Measurements from ENCODE around the gene IGF2BP2.
A peak's percentile ranks its signal among the peaks of the same experiment; 100 is the strongest.
"Not testable (repeated sequence)": the region's sequence is repeated elsewhere in the genome, so short reads cannot be mapped to it uniquely, and the experiment has no call there.

The IGF2BP2 gene

GRCh38 chr3:185657211-185657610 is 167.6 kb downstream of the IGF2BP2 start:
- DNase-seq = no peak
- intact Hi-C loops (cut with DNase I) = no loop called here

DNA sequence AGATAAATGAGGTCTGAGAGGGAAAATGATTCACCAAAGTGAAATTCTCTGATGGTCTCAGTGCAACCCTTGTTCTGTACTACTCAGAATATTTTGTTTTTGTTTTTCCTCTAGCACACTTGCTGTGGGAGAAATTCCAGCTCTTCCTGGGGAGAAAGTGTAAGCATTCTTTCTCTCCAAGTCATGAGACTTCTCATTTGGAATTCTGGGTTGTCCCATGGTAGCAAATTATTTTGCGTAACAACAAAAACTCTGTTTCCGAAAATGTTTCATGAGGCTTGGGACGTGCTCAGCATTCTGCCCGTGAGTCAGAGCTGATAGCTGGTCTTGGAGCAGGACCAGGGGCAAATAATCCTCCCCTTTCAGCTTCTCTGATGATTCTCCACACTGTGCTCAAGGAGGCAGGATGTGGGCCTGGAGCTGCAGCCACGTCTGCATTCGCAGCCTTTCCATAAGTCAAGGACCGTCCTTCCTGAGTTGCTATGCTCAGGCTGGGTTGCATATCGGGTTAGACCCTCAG is 168.5 kb downstream of the IGF2BP2 start:
- peak in 33 of 42 donors; percentile 11 to 75 (median 44) for DNase-seq
- intact Hi-C loops (cut with DNase I) = no loop called here

GRCh38 chr3:185655426-185656320 is 169.2 kb downstream of the IGF2BP2 start:
- no peak for DNase-seq
- intact Hi-C loops (cut with DNase I) = no loop called here

GRCh38 chr3:185654758-185655145 is 170.1 kb downstream of the IGF2BP2 start:
- intact Hi-C loops (cut with DNase I) = no loop called here
- DNase-seq = no peak

GRCh38 chr3:185653949-185654757 is 170.7 kb downstream of the IGF2BP2 start:
- intact Hi-C loops (cut with DNase I) = no loop called here
- DNase-seq = peak in 1 of 42 donors; percentile 36

DNA sequence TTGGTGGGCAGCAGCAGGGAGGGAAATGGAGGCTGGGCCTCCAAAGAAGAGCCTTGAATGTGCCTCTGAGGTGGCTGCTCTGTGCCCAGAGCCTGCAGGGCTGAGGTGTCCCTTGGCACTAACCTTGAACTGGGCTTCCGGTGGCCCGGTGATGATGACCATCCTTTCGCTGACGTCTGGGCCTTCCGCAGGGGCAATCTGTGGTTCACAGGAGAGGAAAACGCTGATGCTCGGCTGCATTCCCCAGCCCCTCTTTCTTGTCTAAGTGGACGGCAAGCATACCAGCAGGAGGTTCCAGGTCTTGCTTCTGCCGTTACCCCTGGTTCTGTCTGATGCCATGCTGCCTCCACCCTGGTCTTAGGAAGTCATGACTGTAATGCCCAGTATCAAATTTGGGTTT is 172.9 kb downstream of the IGF2BP2 start:
- intact Hi-C loops (cut with DNase I) = no loop called here
- no peak for DNase-seq

DNA sequence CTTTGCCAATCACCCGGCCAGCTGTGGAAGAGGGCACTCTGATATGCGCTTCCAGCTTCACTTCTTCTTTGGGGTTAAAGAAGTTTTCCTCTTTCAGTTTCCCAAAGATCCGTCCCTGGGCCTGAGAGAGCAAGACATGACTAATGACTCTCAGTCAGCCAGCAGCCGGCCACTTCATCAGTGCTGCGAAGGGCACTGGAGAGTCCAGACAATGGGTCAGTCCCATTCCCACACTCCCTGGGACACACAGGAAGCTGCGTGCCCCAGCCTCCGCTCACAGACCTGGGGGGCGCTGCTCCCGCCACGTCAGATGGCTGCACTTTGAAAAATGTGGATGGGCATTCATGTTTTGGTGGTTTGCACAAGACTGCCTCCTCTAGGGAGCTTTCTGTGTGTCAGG is 175.4 kb downstream of the IGF2BP2 start:
- intact Hi-C loops (cut with DNase I) = no loop called here

DNA sequence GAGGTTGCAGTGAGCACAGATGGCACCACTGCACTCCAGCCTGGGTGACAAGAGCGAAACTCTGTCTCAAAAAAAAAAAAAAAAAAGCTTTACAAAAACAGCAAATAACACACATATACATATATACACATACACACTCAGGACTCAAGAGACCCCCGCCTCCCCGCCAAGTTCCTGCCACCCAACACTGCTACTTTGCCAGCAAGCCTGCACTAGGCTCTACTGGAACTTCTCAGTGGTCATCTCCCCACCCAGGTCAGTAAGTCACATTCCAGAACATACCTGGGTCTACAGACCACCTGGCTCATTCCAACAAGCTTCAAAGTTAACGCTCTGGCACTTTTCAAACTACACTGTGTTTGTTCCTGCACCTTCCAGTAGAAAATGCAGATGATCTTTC is 176.4 kb downstream of the IGF2BP2 start:
- intact Hi-C loops (cut with DNase I) = no loop called here
- no peak for DNase-seq

More for the DNA sequence above, 175.4 kb downstream of the IGF2BP2 start:
- DNase-seq = no peak

GRCh38 chr3:185647880-185648210 is 177.0 kb downstream of the IGF2BP2 start:
- intact Hi-C loops (cut with DNase I) = no loop called here
- DNase-seq = no peak

DNA sequence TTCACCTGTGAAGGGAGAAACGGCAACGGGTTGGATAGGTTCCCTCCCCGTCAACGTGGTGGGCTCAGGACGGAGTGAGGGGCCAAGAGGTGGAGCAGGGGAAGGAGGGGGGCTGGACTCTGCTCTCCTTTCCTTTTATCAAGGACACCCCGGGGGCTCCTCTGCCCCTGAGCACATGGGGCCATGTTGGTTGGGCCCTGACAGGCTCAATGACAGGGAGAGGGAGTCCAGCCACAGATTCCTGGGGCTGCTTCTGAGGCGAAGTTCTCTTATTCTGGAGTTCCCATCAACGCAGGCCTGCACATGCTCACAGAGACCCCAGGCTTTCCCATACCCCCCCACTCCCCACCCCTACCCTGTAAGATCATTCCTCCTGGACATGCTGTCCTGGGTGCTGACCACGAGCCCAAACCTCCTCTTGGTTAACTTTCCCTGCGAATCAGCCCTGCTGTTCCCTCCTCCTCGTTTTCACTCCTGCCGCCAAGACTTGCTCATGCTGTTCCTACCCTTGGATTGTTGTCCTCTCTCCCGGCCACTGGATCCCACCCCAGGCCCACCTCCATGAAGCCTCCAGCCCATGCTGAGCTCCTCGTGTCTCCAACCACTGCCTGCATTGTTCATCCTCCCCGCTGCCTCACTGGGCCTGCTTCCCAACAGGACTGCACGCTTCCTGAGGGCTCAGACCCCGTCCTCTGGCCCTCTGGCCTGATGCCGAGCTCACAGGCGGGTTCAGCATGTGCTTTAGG is 177.5 kb downstream of the IGF2BP2 start:
- intact Hi-C loops (cut with DNase I) = no loop called here
- no peak for DNase-seq

DNA sequence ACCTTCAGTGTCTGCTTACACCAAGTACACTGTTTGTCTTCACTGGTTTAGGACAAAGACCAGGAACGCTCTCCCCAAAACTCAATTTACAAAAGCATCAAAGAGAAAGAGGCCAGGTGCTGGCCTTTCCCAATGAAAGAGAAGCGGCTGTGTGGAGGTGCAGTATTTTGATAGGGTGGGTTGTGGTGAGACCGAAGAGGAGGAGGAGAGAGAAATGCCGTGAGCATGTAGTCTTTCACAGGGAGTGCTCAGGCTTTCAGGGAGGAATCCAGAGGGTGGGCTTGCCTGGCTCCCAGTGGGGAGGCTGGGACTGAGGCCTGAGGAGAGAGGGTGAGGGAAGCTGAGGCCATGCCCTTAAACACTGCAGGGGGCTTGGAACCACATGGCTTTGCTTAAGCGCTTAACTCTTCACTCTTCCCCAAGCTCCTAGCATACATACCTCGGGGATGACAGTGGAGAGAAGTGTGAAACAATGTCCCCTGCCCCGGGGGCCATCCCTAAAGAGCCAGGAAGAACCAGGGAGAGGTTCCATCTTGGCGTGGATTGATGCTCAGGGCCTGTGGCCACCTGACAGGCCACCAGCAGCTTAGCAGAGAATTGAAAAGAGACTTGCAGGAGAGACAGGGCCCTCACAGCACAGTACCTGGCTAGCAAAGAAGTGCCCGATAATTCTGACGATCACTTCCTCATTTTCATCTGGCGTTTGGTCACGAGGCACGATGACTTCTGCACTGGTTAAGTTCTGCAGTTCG is 178.3 kb downstream of the IGF2BP2 start:
- intact Hi-C loops (cut with DNase I) = no loop called here
- no peak for DNase-seq

DNA sequence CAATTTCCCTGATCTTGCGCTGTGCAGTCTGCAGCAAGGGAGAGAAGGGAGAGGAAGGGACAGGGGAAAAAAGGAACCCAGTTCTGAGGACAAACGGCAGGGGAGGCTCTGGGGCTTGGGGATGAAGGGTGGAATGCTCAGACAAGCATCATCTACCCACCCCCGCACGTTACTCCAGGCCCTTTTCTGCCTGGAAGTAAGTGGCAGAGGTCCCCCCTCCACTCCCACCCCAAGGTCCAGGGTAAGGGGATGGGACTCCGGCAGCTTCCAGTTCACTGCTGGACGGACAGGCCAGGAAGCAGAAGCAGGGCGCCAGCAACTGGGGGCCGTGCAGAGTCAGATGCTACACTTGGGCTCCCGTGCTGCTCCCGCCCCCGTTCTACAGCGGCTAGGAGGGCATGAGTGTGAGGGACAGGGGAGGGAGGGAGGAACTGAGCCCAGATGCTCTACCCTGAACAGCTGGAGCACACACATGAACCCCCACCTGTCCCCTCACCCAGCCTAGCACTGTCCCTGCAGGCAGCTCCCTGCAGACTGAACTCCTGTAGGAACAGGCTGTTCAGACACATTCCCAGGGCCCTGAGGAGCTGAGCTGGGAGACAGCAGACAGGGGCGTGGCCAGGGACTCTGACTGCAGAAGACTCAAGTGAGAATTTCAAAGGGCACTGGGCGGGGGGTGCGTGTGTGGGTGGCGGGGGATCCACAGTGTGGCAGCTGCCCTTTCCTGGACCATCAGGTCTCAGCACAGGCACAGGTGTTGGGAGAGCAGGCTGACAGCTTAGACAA is 179.1 kb downstream of the IGF2BP2 start:
- no peak for DNase-seq
- intact Hi-C loops (cut with DNase I) = no loop called here

- intact Hi-C loops (cut with DNase I); DNase-seq: not testable (repeated sequence)
Measured at GRCh38 chr3:185645191-185645590, 179.7 kb downstream of the IGF2BP2 start.

GRCh38 chr3:185640308-185640707 is 184.5 kb downstream of the IGF2BP2 start:
- no peak for DNase-seq
- intact Hi-C loops (cut with DNase I) = no loop called here

GRCh38 chr3:185639632-185640206 is 185.1 kb downstream of the IGF2BP2 start:
- intact Hi-C loops (cut with DNase I) = no loop called here
- peak in 1 of 42 donors; percentile 1 for DNase-seq

DNA sequence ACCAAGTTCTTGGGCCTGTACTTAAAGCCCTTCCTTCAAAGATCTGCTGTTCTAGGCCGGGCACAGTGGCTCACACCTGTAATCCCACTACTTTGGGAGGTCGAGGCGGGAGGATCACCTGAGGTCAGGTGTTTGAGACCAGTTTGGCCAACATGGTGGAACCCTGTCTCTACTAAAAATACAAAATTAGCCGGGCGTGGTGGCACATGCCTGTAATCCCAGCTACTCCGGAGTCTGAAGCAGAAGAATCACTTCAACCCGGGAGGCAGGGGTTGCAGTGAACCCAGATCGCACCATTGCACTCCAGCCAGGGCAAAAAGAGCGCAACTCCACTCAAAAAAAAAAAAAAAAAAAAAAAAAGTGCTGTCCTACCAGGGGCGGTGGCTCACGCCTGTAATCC is 186.2 kb downstream of the IGF2BP2 start:
- DNase-seq; intact Hi-C loops (cut with DNase I): not testable (repeated sequence)

GRCh38 chr3:185637388-185637787 is 187.5 kb downstream of the IGF2BP2 start:
- intact Hi-C loops (cut with DNase I) = no loop called here
- DNase-seq = no peak

DNA sequence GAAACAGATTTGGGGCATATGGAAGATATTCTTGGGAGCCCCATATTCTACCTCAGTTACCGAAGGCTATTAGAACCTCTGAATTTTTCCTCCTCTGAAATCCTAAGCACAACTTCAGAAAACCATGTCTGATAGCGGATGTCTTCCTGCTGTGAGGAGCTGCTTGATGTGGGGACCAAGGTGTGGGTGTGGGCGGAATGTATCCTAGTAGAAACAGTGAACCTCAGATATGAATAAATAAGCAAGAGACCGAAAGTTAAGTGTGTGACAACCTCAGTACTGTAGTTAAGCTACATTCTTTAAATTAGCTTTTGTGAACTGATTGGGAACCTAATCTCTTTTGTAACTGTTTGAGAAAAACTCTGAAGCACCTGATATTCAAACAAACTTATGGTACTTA is 191.8 kb downstream of the IGF2BP2 start:
- intact Hi-C loops (cut with DNase I) = no loop called here
- no peak for DNase-seq

Data from head of caudate nucleus (tissue), 42 donors.